ES-I3 (cell line): ENCODE measurements around the gene GALNTL6.
"Not testable (repeated sequence)": the region's sequence is repeated elsewhere in the genome, so short reads cannot be mapped to it uniquely, and the experiment has no call there.

Experiments
- H3K36me3 ChIP-seq: 2 replicates; pipeline ENCODE4 v1.6.1; 2013; ENCODE audit warnings: mild to moderate bottlenecking, low read length, control low read depth, moderate library complexity; ENCODE audit not compliant: insufficient read depth
- H3K4me1 ChIP-seq: 2 replicates; pipeline ENCODE4 v1.6.1; 2013; ENCODE audit warnings: mild to moderate bottlenecking, control low read depth, low read length; ENCODE audit not compliant: insufficient read depth
- H3K9ac ChIP-seq: 2 replicates; pipeline ENCODE4 v1.6.1; 2013; ENCODE audit warnings: low read depth, mild to moderate bottlenecking, low read length, moderate library complexity
- H3K9me3 ChIP-seq: 2 replicates; pipeline ENCODE4 v1.6.1; 2013; ENCODE audit warnings: mild to moderate bottlenecking, low read length, moderate library complexity; ENCODE audit not compliant: control insufficient read depth, insufficient read depth

GALNTL6 gene

DNA sequence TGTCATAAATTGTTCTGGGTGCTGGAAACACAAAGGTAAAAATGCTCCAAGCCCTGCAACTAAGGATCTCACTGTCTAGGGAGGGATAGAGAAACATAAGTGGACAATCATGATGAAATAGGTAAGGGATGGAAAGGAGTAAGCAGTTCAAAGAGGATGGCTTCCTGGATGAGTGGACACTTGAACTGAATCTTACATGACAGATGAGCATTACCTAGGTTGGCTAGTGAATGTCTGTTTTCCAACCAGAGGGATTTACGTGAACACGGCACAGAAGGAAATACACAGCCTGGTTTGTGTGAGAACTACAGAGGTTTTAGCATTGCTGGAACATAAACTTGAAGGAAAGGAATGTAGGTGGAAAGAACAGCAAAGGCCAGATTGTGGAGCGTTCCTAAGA, 1205.2 kb downstream of the GALNTL6 start:
- Histone ChIP-seq H3K36me3 (no peaks in the 10 kb centered on the region), H3K9me3 (no peaks in the 10 kb centered on the region), H3K4me1 (peaks cover 10% of the 10 kb centered on the region; the same call in 1 of the 2 replicates), H3K9ac (no peak overlapping the region)

DNA sequence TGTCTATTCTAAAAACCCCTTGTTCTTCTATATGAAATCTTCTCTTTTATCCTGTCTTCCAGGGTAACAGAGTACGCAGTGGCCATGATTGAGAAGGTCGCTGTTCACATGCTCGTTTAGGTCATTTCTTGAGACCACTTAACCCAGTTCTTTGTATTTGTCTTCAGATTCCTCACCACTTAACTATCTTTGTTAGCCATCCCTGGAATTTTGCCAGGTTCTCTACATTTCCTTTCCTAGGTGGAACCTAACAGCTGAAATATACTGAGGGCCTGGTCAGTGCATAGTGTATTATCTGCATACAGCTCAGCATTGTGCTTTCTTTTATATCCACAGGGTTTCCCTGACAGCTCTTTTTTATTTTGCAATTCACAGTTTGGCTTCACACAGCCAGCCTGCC, 1206.5 kb downstream of the GALNTL6 start:
- Histone ChIP-seq H3K9ac (no peak overlapping the region), H3K9me3 (no peaks in the 10 kb centered on the region), H3K36me3 (no peaks in the 10 kb centered on the region), H3K4me1 (peaks cover 7% of the 10 kb centered on the region; the same call in 1 of the 2 replicates)

DNA sequence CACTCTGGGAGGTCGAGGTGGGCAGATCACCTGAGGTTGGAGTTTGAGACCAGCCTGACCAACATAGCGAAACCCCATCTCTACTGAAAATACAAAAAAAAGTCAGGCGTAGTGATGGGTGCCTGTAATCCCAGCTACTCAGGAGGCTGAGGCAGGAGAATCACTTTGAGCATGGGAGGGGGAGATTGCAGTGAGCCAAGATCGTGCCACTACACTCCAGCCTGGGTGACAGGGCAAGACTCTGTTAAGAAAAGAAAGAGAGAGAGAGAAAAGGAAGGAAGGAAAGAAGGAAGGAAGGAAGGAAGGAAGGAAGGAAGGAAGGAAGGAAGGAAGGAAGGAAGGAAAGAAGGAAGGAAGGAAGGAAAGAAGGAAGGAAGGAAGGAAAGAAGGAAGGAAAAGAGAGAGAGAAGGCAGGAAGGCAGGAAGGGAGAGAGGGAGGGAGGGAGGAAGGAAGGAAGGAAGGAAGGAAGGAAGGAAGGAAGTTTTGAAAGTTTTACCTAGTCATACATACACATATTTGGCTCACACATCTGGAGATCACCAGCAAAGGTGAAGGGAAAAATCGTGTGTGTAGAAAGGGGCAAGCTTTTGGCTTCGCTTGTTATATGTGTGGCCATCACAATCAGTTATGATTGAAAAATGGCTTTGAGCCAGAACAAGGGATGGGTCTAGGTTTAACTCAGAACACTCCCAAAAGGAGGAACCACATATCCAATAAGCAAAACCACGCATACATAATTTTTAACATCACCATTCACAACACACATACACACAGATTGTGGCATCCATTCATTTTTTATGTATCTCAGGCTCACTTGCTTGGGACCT, 1208.8 kb downstream of the GALNTL6 start:
- H3K36me3 ChIP-seq, H3K4me1 ChIP-seq, H3K9me3 ChIP-seq, H3K9ac ChIP-seq: not testable (repeated sequence)

GRCh38 chr4:173024203-173024602, 1211.0 kb downstream of the GALNTL6 start:
- Histone ChIP-seq H3K9ac (no peak overlapping the region), H3K4me1 (peaks cover 10% of the 10 kb centered on the region; the same call in 1 of the 2 replicates), H3K36me3 (no peaks in the 10 kb centered on the region), H3K9me3 (no peaks in the 10 kb centered on the region)

DNA sequence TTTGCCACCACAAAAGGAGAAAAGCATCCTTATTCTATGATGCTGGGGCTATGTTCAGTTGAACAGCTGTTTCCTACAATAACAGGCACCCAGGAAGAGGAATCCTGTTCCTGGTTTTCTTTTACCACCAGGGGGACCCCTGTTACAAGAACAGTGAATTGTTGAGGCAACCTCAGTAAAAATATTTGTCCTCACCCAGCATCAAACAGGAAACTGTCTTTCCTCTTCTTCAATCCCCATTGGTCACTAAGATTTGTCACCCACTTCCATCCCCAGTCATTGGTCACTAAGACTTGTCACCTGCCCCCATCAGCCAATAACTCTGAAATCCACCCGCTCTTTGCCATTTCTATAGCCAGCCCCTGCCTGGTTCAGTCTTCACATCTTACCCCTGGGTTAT, 1211.9 kb downstream of the GALNTL6 start:
- Histone ChIP-seq H3K9me3 (no peaks in the 10 kb centered on the region), H3K4me1 (peaks cover 4% of the 10 kb centered on the region; the same call in 1 of the 2 replicates), H3K36me3 (no peaks in the 10 kb centered on the region), H3K9ac (no peak overlapping the region)

GRCh38 chr4:173037242-173037641, 1224.0 kb downstream of the GALNTL6 start:
- H3K9me3 ChIP-seq: no peaks in the 10 kb centered on the region
- peaks cover 21% of the 10 kb centered on the region; the same call in 1 of the 2 replicates for H3K4me1 ChIP-seq
- H3K9ac ChIP-seq: no peak overlapping the region
- H3K36me3 ChIP-seq: no peaks in the 10 kb centered on the region

- H3K9ac ChIP-seq: no peak overlapping the region
- H3K36me3 ChIP-seq: no peaks in the 10 kb centered on the region
- peaks cover 21% of the 10 kb centered on the region; the same call in 1 of the 2 replicates for H3K4me1 ChIP-seq
- H3K9me3 ChIP-seq: no peaks in the 10 kb centered on the region
Observed at GRCh38 chr4:173038192-173038896, 1225.1 kb downstream of the GALNTL6 start.

DNA sequence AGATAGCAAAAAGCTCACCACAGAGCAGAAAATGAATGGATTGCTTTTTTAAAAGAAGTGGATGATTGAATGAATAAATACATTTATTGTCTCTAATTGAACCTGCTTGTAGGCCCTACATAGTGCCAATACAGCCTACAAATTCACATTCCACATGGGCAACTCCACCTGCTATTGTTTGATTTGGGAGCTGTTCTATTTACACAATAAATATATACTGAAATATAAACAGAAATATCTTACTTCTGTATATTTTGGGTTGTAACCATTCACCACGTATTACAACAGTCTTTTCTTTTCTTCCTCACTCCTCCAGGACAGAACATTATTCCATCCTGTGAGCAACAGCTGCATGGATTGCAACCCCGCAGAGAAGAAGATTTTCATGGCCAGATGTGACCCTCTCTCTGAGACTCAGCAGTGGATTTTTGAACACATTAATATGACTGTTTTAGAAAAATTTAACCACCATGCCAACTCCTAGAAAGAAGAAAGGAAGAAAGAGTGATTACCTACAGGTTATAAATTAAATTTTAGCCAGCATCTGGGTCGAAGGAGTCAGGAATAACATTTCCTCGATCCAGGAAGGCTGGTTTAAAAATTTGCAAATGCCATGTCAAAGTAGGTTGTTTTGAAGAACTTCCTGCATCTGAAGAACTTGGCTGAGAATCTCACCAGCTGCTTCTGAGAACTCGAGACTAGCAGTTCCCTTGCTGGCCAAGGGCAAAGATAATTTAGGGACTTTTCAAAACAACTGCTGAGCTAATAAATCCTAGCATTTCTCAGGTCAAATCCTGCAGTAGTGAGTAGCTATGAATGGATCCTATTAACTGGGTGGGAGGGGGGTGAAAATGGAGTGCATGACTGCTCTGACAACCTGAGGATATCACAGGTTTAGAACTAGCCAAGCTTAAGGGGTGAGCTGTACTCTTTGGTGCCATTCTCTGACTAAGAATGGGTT, 1226.7 kb downstream of the GALNTL6 start:
- H3K9me3 ChIP-seq: no peaks in the 10 kb centered on the region
- no peaks in the 10 kb centered on the region for H3K36me3 ChIP-seq
- peaks cover 21% of the 10 kb centered on the region; the same call in 1 of the 2 replicates for H3K4me1 ChIP-seq
- no peak overlapping the region for H3K9ac ChIP-seq

DNA sequence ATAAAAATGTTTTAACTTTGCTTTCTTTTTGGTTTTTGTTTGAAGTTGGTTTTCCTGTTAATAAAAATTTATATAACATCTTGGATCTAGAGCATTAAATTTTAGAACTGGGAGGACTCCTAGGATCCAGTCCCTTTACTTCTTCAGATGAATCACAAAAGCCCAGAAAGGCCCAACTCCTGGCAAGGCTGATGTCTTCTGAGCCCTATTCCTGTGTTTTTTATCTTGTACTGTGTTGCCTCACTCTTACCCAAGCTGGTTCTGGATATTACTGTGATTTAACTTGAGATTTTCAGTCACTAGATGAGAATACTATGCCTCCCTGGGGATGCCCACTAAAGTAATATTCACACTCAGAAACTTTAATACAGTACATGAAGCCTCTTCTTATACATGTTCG, 1228.3 kb downstream of the GALNTL6 start:
- Histone ChIP-seq H3K9ac (no peak overlapping the region), H3K9me3 (no peaks in the 10 kb centered on the region), H3K36me3 (no peaks in the 10 kb centered on the region), H3K4me1 (peaks cover 21% of the 10 kb centered on the region; the same call in 1 of the 2 replicates)

- not testable (repeated sequence) for H3K9me3 ChIP-seq, H3K36me3 ChIP-seq, H3K9ac ChIP-seq
- H3K4me1 ChIP-seq: peaks cover 21% of the 10 kb centered on the region; the same call in 1 of the 2 replicates
Observed at GRCh38 chr4:173042139-173042538, 1228.9 kb downstream of the GALNTL6 start.

DNA sequence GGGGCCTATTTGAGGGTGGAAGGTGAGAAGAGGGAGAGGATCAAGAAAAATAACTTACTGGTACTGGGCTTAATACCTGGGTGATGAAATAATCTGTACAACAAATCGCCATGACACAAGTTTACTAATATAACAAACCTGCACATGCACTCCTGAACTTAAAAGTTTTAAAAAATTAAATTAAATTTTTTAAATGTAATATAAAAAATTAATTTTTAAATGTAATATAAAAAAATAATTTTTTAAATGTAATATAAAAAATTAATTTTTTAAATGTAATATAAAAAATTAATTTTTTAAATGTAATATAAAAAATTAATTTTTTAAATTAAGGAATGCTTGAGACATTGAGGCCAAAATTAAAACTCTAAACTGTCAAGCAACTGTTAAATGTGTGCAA, 1231.1 kb downstream of the GALNTL6 start:
- Histone ChIP-seq H3K9ac (no peak overlapping the region), H3K4me1 (peaks cover 8% of the 10 kb centered on the region; the same call in 1 of the 2 replicates), H3K9me3 (no peaks in the 10 kb centered on the region), H3K36me3 (no peaks in the 10 kb centered on the region)

DNA sequence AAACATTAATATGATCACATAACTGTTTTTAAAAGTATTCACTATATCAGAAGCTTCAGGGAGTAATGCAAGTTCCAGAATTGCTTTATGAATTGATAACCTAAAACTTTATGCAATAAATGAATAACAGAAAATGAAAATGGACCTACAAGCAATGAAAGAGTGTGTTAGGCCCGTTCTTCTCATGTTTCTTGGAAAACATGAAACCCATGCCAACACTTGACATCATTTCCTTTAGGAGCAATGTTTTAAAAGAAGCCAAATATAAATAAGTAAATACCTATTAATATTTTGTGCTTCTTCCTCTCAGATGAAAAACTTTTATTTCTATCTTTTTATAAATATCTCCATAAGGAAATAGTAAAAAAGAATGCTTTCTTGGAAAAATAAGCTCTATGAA, 1232.4 kb downstream of the GALNTL6 start:
- no peaks in the 10 kb centered on the region for H3K9me3 ChIP-seq

GRCh38 chr4:173046144-173046543, 1232.9 kb downstream of the GALNTL6 start:
- Histone ChIP-seq H3K36me3 (no peaks in the 10 kb centered on the region), H3K4me1 (no peaks in the 10 kb centered on the region), H3K9ac (no peak overlapping the region), H3K9me3 (no peaks in the 10 kb centered on the region)

More for the DNA sequence above, 1232.4 kb downstream of the GALNTL6 start:
- Histone ChIP-seq H3K9ac (no peak overlapping the region), H3K4me1 (no peaks in the 10 kb centered on the region), H3K36me3 (no peaks in the 10 kb centered on the region)

- peaks cover 4% of the 10 kb centered on the region for H3K4me1 ChIP-seq
- no peaks in the 10 kb centered on the region for H3K36me3 ChIP-seq
- H3K9ac ChIP-seq: no peak overlapping the region
- H3K9me3 ChIP-seq: no peaks in the 10 kb centered on the region
Observed at GRCh38 chr4:173046818-173047217, 1233.6 kb downstream of the GALNTL6 start.
